OCI-LY1 (cell line): ENCODE measurements around the gene LAMB3.

Source experiments
- EZH2 ChIP-seq: fragments of 200-600 bp; sonication (generic), shearing (Covaris generic); IDR thresholded peaks from 2 replicates; pipeline ENCODE4 v1.8.0; 2017; ENCODE audit warnings: borderline replicate concordance, mixed run types, mild to moderate bottlenecking, antibody characterized with exemption, low read length, moderate library complexity, mixed read lengths
- TF ChIP-seq, protein P1 (sequence below): fragments of 200-600 bp; sonication (generic), shearing (Covaris generic); IDR thresholded peaks from 2 replicates; pipeline ENCODE4 v1.5.1; 2017; ENCODE audit warnings: mild to moderate bottlenecking, antibody characterized with exemption, low read length, moderate library complexity, mixed read lengths

DNA sequence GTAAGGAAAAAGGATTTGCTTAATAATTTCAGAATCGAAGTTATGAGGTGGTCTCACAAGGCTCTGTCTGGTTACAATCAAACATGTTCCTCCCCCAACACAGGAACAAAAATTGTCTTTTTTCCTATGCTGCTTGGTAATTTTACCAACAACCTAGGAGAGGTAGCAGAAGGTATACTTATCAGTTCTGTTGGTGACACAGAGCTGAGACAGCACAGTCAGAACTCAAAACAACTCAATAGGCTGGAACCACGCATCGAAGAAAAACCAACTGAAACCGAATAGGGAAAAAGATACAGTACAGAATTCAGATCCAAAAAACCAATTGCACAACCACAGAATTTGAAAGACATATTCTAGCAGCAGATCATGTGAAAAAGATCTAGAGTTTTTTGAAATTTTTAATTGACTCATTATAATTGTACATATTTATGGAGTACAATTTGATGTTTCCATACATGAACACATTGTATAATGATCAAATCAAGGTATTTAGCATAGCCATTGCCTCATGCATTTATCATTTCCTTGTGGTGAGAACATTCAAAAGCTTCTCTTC, 26.8 kb upstream of the LAMB3 start:
- TF ChIP-seq, protein P1, sequence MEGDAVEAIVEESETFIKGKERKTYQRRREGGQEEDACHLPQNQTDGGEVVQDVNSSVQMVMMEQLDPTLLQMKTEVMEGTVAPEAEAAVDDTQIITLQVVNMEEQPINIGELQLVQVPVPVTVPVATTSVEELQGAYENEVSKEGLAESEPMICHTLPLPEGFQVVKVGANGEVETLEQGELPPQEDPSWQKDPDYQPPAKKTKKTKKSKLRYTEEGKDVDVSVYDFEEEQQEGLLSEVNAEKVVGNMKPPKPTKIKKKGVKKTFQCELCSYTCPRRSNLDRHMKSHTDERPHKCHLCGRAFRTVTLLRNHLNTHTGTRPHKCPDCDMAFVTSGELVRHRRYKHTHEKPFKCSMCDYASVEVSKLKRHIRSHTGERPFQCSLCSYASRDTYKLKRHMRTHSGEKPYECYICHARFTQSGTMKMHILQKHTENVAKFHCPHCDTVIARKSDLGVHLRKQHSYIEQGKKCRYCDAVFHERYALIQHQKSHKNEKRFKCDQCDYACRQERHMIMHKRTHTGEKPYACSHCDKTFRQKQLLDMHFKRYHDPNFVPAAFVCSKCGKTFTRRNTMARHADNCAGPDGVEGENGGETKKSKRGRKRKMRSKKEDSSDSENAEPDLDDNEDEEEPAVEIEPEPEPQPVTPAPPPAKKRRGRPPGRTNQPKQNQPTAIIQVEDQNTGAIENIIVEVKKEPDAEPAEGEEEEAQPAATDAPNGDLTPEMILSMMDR, result no peak
- no peak for TF ChIP-seq EZH2
